ENCODE data around the gene ARHGAP15. TPM values are rescaled to one million over a fixed set of nuclear protein-coding genes. Genes with fewer than 3 reads are reported as not detected.

Gene ARHGAP15
- total RNA-seq, 1 donor from 2014 or later, result not detected

DNA sequence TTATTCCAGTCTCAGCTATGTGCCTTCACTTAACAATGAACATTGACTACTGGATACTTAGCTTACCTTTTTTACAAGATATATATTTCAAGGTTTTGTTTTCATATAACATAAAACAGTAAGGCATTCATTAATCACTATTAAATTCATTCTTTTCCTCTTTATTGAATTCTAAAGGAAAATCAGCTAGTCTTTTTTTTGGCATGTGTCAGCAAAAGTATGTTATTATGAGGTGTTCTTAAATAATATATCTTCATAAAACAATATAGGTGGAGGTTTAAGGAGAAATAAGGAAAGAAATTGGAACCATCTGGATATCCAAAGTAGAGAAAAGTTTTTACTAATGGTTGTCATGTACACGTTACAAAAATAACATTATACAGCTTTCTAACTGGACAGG lies 472.6 kb downstream of the ARHGAP15 start:
- TF ChIP-seq, protein P1, sequence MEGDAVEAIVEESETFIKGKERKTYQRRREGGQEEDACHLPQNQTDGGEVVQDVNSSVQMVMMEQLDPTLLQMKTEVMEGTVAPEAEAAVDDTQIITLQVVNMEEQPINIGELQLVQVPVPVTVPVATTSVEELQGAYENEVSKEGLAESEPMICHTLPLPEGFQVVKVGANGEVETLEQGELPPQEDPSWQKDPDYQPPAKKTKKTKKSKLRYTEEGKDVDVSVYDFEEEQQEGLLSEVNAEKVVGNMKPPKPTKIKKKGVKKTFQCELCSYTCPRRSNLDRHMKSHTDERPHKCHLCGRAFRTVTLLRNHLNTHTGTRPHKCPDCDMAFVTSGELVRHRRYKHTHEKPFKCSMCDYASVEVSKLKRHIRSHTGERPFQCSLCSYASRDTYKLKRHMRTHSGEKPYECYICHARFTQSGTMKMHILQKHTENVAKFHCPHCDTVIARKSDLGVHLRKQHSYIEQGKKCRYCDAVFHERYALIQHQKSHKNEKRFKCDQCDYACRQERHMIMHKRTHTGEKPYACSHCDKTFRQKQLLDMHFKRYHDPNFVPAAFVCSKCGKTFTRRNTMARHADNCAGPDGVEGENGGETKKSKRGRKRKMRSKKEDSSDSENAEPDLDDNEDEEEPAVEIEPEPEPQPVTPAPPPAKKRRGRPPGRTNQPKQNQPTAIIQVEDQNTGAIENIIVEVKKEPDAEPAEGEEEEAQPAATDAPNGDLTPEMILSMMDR (conservative IDR thresholded peaks at IDR 0.05; ENCODE audit: low read depth, low read length), result no peak
- no peak overlapping the region for H3K4me3 ChIP-seq (ENCODE audit: low read depth, low read length)
- no peak for DNase-seq (ENCODE audit: low read depth)

DNA sequence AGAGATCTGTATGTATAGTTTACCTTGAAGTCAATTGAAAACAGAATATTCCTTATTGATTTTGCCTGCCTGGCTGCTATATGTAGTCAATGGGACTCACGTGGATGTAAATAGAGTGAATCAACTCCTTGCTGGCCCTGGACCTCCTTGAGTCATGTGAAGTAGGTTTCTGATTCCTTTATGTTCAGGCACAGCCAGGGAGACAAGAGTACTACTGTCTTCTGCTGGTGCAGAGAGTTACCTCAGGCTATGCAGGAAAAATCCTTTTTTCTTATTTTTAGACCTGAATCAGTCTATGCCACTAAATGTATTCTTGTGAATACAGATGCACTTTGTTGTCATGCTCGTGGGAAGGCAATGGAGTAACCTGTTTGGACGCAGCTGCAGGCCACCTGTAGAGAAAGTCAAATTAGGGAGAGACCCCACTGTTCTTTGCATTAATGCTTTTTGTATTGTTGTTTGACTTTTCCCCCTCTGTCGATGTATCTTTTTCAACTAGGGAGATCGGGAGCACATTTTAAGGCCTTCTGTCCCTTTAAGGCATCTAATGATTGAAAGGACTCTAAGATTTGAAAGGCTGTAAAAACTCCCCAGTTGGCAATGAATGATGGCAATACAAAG lies 473.9 kb downstream of the ARHGAP15 start:
- DNase-seq (ENCODE audit: low read depth), result no peak
- TF ChIP-seq, protein P1 (conservative IDR thresholded peaks at IDR 0.05; ENCODE audit: low read depth, low read length), result no peak
- H3K4me3 ChIP-seq (ENCODE audit: low read depth, low read length), result no peak overlapping the region

DNA sequence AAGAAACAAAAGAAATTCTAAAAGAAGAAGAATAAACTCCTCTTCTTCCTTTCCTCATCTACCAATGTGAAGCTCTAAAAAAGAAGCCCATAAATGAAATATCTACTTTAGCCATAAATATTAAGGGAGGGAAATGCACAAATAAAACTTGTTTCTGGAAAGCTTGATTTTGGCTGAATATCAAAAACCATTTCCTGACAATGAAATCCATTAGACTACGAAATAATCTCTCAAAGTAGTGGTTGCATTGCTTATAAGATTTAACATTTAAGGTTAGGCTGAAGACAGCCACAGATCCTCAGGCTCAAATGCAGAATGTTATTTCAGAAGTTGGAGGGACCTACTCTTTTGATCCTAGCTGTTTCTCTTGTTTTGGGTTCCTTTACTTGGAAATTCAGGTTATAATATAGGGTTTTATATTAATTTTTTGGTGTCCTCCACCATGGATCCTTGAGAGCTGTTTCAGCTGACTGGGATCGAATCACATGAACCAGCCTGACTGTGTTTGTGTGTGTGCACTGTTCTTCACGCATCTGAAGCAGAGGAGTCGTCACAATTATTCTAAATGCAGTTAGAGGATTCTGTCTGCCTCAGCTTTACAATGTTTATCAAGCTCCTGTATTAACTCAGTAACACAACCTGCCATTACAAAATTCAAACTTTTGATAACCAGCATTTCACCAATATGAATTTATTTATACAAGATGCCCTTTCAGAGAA lies 474.8 kb downstream of the ARHGAP15 start:
- DNase-seq (ENCODE audit: low read depth), result no peak
- H3K4me3 ChIP-seq (ENCODE audit: low read depth, low read length), result no peak overlapping the region
- TF ChIP-seq, protein P1 (conservative IDR thresholded peaks at IDR 0.05; ENCODE audit: low read depth, low read length), result no peak

DNA sequence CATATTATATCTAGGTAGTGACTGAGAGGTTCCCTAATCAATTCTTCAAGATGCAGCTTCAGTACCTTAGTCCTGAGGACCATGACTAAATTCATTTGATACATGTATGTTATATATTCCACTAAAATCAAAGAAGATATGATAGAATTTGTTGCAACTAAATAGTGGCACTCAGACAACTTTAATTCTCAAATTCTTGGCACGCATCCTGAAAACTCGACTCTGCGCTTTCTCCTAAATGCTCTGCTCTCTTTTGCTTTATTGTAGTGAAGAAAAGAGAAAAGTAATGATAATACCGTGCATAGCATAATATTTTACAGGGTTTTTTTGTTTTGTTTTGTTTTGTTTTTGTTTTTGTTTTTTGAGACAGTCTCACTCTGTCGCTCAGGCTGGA lies 475.3 kb downstream of the ARHGAP15 start:
- TF ChIP-seq, protein P1 (conservative IDR thresholded peaks at IDR 0.05; ENCODE audit: low read depth, low read length), result no peak
- no peak overlapping the region for H3K4me3 ChIP-seq (ENCODE audit: low read depth, low read length)
- no peak for DNase-seq (ENCODE audit: low read depth)

DNA sequence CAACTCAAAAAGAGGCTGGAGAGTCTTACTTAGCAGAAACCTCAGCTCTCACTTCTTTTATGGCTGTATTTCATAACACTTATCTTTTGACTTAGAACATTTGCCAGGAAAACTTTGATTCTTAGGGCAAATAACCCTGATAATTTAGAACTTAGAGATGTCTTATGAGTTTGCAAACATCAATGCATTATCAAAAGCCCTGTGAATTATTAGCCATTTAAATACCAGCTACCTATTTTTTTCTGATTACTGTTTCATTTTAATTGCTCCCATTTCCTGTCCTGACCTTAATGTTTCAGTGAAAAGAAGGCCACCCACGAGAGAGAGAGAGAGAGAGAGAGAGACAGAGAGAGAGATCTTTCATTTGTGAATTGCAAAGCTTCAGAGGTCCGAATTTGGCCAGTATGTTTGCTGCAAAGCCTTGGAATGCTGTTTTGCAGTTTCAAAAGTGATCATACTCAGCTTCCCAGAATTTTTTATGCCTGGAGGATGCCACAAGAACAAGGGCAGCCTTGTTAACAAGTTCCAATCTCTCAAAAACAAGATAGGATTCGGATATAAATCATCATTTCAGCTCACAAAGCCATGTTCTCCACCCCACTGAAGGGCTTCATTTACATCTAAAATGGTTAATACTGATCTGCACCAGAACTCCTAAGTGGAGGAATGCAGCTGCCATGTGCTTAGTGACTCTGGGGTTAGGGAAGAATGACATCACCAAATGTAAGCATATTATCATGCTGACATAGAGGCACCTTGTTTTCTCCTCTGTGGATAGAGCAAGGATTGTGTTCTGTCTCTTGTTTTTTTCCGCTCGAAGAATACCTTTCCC lies 478.2 kb downstream of the ARHGAP15 start:
- TF ChIP-seq, protein P1 (conservative IDR thresholded peaks at IDR 0.05; ENCODE audit: low read depth, low read length), result no peak
- H3K4me3 ChIP-seq (ENCODE audit: low read depth, low read length), result no peak overlapping the region
- DNase-seq (ENCODE audit: low read depth), result no peak

DNA sequence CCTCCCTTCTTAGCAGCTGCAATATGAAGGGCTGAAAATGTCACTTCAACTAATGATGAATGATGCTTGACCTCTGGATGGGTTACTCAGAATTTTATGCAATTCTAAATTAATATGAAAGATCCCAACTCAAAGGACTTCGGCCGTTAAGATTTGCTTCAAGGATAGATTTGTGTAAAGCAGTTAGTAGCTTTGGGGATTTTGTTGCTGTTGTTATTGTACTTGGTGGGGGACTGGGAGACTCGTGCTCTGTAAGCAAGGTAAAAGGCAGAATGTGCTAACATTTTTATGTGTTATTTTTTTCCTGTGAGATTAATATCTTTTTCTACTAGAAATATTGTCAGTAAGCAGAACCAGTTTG lies 478.8 kb downstream of the ARHGAP15 start:
- H3K4me3 ChIP-seq (ENCODE audit: low read depth, low read length), result no peak overlapping the region
- TF ChIP-seq, protein P1 (conservative IDR thresholded peaks at IDR 0.05; ENCODE audit: low read depth, low read length), result no peak
- no peak for DNase-seq (ENCODE audit: low read depth)
